Thyroid gland (tissue), 4 donors: ENCODE results near the gene KLF9. TPM values are rescaled to one million over a fixed set of nuclear protein-coding genes. Genes with fewer than 3 reads are reported as not detected.

ENCODE experiments used
- DNase-seq, 2 donors: peaks; one replicate each; pipeline ENCODE4 v3.0.0-alpha.2; 2019
- H3K27ac ChIP-seq, 3 donors: fragments of 200-600 bp; sonication (generic); 1 replicate in 2 of 3; 2 replicates in 1 of 3; pipeline ENCODE4 v1.5.1; 2016 to 2019; ENCODE audit warnings: mild to moderate bottlenecking in 1 of 3, moderate library complexity in 1 of 3
- H3K27me3 ChIP-seq: fragments of 200-600 bp; sonication (generic); one replicate; pipeline ENCODE4 v1.5.1; 2019
- H3K36me3 ChIP-seq, 2 donors: fragments of 200-600 bp; sonication (generic); one replicate each; pipeline ENCODE4 v1.5.1; 2016 to 2019
- H3K4me1 ChIP-seq, 2 donors: fragments of 200-600 bp; sonication (generic); one replicate each; pipeline ENCODE4 v1.5.1; 2017 to 2019
- H3K4me3 ChIP-seq, 3 donors: fragments of 200-600 bp; sonication (generic); replicated peaks in 1 of 3; 1 replicate in 2 of 3; 2 replicates in 1 of 3; pipeline ENCODE4 v1.5.1; 2016; ENCODE audit warnings: mild to moderate bottlenecking in 1 of 3
- H3K9me3 ChIP-seq: fragments of 200-600 bp; sonication (generic); one replicate; pipeline ENCODE4 v1.5.1; 2017
- POLR2A ChIP-seq, 2 donors: fragments of 450-650 bp; IDR thresholded peaks; one replicate each; pipeline ENCODE4 v1.6.1; 2017; ENCODE audit warnings: antibody characterized with exemption in 2 of 2, mild to moderate bottlenecking in 2 of 2, moderate library complexity in 1 of 2
- WGBS, 2 donors: methylation state at CpG; one replicate each; pipeline ENCODE4 v1.1.5; 2017; 5-methylcytosine and 5-hydroxymethylcytosine counted together
- intact Hi-C: fragments of 100-400 bp; cut with DNase I; formaldehyde crosslinking; loops from one replicate; pipeline ENCODE4 v1.15.1; 2023
- total RNA-seq, 4 donors: library from RNA; depleted of rRNA; stranded (reverse); fragments of >200 nt; gene quantifications; one replicate each; pipeline ENCODE4 v1.2.3, GENCODE V29; 2016
- TF ChIP-seq, protein P1 (sequence below), 6 experiments: fragments of 200-600 bp in 3 of 6; fragments of 450-650 bp in 3 of 6; sonication (generic) in 3 of 6; IDR thresholded peaks; one replicate each; pipeline ENCODE4 v1.5.1; 2016 to 2019; ENCODE audit warnings: antibody characterized with exemption in 6 of 6, mild to moderate bottlenecking in 2 of 6, inconsistent platforms in 1 of 6, moderate library complexity in 1 of 6

KLF9 gene
- 100 to 1,000 TPM in 3 of 4 donors, 10 to 100 TPM in 1; 96.3 to 155 (median 125) TPM for total RNA-seq

DNA sequence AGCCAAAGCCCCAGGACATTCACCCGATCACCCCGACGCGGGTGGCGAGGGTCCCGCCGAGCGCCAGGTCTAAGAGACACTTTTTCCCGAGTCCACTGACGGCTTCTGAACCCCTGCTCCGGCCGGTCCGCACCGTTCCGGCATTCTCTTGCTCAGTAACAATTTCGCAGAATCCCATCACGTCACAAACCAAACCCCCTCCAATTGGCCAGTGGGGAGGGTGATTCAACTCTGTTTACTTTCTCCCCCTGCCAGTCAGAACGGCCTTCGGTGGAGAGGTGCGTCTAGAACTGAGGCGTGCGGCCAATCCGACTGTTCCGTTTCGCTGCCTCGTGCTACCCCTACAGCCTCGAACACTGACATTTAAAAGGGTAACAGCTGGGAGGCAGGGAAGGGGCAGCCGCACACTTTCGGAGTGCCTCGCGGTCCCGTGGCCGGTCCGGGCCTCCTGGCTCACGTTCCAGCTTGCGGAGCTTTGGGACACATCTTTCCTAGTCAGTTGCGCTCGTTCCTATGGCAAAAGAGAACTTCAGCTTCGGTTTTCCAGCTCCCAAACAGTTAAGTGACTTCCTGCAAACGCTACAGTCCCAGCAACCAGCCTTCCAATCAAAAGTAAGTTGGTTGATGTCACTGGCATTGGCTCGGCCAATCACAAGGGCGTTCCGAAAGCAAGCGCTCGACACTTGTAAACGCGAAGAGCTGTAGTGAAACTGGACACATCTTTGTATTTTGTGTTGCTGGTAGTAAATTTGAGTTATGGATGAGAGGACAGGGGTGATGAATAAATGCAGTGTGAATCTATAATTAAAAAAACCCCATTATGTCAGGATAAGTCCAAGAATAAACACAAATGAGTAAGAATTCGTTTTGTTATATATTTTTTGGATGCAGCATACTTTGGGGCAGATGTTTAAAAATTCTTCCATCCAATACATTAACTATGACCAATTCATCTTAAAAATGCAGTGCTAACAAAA lies at the start of gene KLF9:
Gene KLF9 (minus strand): TSS at position 859 of the 977 bp plus-strand sequence. CDS start 1,294 bp downstream, outside the sequence.
- Histone ChIP-seq H3K27me3 (no peaks in the 10 kb centered on the region), H3K27ac (peak within 1 kb of the TSS; percentile 100), H3K4me1 (peaks cover 49% of the 10 kb centered on the region in 2 donors), H3K4me3 (peak within 1 kb of the TSS; percentile 83 to 98 (median 90)), H3K36me3 (no peaks in the 10 kb centered on the region), H3K9me3 (no peaks in the 10 kb centered on the region)
- WGBS, 2 donors = 1% methylated on average over 44 to 46 of the region's 48 CpGs
- intact Hi-C loops = loop anchor here (10.0 kb wide), 1 partner anchor 191 kb away; no protein-coding TSS in a partner anchor
- DNase-seq = peak; percentile 94
- peak; percentile 74 to 94 for TF ChIP-seq POLR2A (IDR thresholded peaks at IDR 0.05)
- TF ChIP-seq, protein P1, sequence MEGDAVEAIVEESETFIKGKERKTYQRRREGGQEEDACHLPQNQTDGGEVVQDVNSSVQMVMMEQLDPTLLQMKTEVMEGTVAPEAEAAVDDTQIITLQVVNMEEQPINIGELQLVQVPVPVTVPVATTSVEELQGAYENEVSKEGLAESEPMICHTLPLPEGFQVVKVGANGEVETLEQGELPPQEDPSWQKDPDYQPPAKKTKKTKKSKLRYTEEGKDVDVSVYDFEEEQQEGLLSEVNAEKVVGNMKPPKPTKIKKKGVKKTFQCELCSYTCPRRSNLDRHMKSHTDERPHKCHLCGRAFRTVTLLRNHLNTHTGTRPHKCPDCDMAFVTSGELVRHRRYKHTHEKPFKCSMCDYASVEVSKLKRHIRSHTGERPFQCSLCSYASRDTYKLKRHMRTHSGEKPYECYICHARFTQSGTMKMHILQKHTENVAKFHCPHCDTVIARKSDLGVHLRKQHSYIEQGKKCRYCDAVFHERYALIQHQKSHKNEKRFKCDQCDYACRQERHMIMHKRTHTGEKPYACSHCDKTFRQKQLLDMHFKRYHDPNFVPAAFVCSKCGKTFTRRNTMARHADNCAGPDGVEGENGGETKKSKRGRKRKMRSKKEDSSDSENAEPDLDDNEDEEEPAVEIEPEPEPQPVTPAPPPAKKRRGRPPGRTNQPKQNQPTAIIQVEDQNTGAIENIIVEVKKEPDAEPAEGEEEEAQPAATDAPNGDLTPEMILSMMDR (IDR thresholded peaks at IDR 0.05) = peak in 2 of 6 experiments; percentile 4 to 10

DNA sequence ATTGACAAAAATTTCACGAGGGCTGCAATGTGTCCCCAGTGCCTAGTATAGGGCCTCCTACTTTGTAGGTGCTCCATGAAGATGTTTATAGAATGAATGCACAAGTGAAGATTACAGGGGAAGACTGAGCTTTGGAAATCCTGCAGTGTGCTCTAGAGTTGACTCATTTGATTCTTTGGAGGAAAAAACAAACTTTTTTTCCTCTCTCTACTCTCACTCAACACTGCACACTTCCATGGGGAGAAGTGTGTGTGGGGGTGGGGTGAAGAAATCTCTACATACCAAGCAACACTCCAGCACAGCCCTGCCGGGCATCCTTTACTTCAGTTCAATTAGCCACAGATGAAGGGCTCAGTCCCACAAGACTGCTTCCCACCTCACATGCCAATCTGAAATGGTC lies 49.4 kb upstream of the KLF9 start:
- intact Hi-C loops = no loop called here
- H3K36me3 ChIP-seq = no peaks in the 10 kb centered on the region
- no peaks in the 10 kb centered on the region for H3K9me3 ChIP-seq
- no peak for TF ChIP-seq POLR2A (IDR thresholded peaks at IDR 0.05)
- TF ChIP-seq, protein P1 (IDR thresholded peaks at IDR 0.05) = no peak
- WGBS, 2 donors = 59 to 70% methylated on average over 2 of the region's 2 CpGs
- no peak overlapping the region for H3K27ac ChIP-seq
- H3K4me1 ChIP-seq = peaks cover 0 to 7% of the 10 kb centered on the region in 2 donors
- H3K27me3 ChIP-seq = no peaks in the 10 kb centered on the region
- no peak for DNase-seq
- no peak overlapping the region for H3K4me3 ChIP-seq

DNA sequence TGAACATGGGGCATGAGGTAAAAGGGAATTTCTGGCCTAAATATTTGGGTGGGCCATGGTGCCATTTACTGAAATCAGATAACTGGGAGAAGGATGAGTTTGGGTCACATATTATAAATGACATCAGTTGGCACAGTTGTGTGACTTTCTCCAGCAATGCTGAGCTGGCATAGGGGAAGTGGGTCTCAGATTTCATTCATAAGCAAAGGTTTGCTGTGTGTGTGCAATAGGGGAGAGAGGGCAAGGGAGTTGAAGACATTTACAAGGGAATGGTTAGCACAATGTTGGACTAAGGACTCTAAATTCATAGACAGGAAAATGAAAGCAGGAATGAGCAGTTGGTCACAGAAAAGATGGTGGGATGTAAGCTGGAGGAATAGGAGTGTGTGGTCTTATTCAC lies 47.8 kb upstream of the KLF9 start:
- no peaks in the 10 kb centered on the region for H3K36me3 ChIP-seq
- no peaks in the 10 kb centered on the region for H3K9me3 ChIP-seq
- H3K4me3 ChIP-seq = no peak overlapping the region
- intact Hi-C loops = no loop called here
- no peaks in the 10 kb centered on the region for H3K27me3 ChIP-seq
- H3K4me1 ChIP-seq = peaks cover 0 to 4% of the 10 kb centered on the region in 2 donors
- no peak for DNase-seq
- TF ChIP-seq, protein P1 (IDR thresholded peaks at IDR 0.05) = no peak
- TF ChIP-seq POLR2A (IDR thresholded peaks at IDR 0.05) = no peak
- no peak overlapping the region for H3K27ac ChIP-seq

DNA sequence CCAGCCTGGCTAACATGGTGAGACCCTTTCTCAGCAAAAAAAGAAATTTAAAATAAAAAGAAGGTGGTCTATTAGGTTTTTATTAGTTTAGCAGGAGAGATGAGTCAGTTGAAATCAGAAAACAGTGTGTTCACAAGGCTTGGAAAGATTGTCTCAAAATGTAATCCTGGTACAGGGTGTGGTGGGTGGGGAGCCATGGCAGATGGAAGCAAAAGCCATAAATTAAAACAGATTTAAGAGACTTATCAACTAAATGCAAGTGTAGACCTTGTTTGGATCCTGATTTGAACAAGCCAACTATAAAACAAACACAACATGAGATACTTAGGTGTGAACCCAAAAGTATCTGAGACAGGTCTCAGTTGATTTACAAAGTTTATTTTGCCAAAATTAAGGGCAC lies 42.8 kb upstream of the KLF9 start:
- DNase-seq = no peak
- Histone ChIP-seq H3K27me3 (no peaks in the 10 kb centered on the region), H3K4me3 (no peak overlapping the region), H3K9me3 (no peaks in the 10 kb centered on the region), H3K4me1 (no peaks in the 10 kb centered on the region), H3K27ac (no peak overlapping the region), H3K36me3 (no peaks in the 10 kb centered on the region)
- intact Hi-C loops = no loop called here
- no peak for TF ChIP-seq POLR2A (IDR thresholded peaks at IDR 0.05)
- TF ChIP-seq, protein P1 (IDR thresholded peaks at IDR 0.05) = no peak
